ENCODE measurements around the gene RAB40A.

- TF ChIP-seq USF2 (CRISPR knock-in tag; IDR thresholded peaks at IDR 0.05) (no peak), TCF7 (CRISPR knock-in tag; IDR thresholded peaks at IDR 0.05; ENCODE audit: low read depth) (no peak), NFYB (CRISPR knock-in tag; conservative IDR thresholded peaks at IDR 0.05; ENCODE audit: low read depth) (no peak), STAT6 (CRISPR knock-in tag; conservative IDR thresholded peaks at IDR 0.05; ENCODE audit: low read depth) (no peak), NR3C1 (CRISPR knock-in tag; conservative IDR thresholded peaks at IDR 0.05; ENCODE audit: low read depth) (no peak)
- TF ChIP-seq, protein P1, sequence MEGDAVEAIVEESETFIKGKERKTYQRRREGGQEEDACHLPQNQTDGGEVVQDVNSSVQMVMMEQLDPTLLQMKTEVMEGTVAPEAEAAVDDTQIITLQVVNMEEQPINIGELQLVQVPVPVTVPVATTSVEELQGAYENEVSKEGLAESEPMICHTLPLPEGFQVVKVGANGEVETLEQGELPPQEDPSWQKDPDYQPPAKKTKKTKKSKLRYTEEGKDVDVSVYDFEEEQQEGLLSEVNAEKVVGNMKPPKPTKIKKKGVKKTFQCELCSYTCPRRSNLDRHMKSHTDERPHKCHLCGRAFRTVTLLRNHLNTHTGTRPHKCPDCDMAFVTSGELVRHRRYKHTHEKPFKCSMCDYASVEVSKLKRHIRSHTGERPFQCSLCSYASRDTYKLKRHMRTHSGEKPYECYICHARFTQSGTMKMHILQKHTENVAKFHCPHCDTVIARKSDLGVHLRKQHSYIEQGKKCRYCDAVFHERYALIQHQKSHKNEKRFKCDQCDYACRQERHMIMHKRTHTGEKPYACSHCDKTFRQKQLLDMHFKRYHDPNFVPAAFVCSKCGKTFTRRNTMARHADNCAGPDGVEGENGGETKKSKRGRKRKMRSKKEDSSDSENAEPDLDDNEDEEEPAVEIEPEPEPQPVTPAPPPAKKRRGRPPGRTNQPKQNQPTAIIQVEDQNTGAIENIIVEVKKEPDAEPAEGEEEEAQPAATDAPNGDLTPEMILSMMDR (IDR thresholded peaks at IDR 0.05) = no peak
- TF ChIP-seq, protein P2, sequence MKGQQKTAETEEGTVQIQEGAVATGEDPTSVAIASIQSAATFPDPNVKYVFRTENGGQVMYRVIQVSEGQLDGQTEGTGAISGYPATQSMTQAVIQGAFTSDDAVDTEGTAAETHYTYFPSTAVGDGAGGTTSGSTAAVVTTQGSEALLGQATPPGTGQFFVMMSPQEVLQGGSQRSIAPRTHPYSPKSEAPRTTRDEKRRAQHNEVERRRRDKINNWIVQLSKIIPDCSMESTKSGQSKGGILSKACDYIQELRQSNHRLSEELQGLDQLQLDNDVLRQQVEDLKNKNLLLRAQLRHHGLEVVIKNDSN (CRISPR knock-in tag; IDR thresholded peaks at IDR 0.05) = no peak
- TF ChIP-seq, protein P3, sequence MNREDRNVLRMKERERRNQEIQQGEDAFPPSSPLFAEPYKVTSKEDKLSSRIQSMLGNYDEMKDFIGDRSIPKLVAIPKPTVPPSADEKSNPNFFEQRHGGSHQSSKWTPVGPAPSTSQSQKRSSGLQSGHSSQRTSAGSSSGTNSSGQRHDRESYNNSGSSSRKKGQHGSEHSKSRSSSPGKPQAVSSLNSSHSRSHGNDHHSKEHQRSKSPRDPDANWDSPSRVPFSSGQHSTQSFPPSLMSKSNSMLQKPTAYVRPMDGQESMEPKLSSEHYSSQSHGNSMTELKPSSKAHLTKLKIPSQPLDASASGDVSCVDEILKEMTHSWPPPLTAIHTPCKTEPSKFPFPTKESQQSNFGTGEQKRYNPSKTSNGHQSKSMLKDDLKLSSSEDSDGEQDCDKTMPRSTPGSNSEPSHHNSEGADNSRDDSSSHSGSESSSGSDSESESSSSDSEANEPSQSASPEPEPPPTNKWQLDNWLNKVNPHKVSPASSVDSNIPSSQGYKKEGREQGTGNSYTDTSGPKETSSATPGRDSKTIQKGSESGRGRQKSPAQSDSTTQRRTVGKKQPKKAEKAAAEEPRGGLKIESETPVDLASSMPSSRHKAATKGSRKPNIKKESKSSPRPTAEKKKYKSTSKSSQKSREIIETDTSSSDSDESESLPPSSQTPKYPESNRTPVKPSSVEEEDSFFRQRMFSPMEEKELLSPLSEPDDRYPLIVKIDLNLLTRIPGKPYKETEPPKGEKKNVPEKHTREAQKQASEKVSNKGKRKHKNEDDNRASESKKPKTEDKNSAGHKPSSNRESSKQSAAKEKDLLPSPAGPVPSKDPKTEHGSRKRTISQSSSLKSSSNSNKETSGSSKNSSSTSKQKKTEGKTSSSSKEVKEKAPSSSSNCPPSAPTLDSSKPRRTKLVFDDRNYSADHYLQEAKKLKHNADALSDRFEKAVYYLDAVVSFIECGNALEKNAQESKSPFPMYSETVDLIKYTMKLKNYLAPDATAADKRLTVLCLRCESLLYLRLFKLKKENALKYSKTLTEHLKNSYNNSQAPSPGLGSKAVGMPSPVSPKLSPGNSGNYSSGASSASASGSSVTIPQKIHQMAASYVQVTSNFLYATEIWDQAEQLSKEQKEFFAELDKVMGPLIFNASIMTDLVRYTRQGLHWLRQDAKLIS (CRISPR knock-in tag; IDR thresholded peaks at IDR 0.05; ENCODE audit: borderline replicate concordance) = no peak
- TF ChIP-seq, protein P4, sequence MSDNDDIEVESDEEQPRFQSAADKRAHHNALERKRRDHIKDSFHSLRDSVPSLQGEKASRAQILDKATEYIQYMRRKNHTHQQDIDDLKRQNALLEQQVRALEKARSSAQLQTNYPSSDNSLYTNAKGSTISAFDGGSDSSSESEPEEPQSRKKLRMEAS (CRISPR knock-in tag; IDR thresholded peaks at IDR 0.05) = no peak
Measured at GRCh38 chrX:103477496-103477895, 41.8 kb downstream of the RAB40A start.

Data from WTC11 (cell line).